Mesendoderm (in vitro differentiated cells): ENCODE results near the gene KSR2.

ENCODE experiments used
- DNase-seq: peaks from one replicate; pipeline ENCODE4 v3.0.0; 2013
- H2AK5ac ChIP-seq: 2 replicates; pipeline ENCODE4 v1.6.1; 2013; ENCODE audit warnings: low read length, inconsistent platforms
- H2BK120ac ChIP-seq: 2 replicates; pipeline ENCODE4 v1.6.1; 2013; ENCODE audit warnings: low read depth, mild to moderate bottlenecking, low read length, moderate library complexity, mixed read lengths
- H2BK15ac ChIP-seq: replicated peaks from 2 replicates; pipeline ENCODE4 v1.6.1; 2013; ENCODE audit warnings: low read depth, mild to moderate bottlenecking, moderate library complexity
- H2BK5ac ChIP-seq: 2 replicates; pipeline ENCODE4 v1.6.1; 2013; ENCODE audit warnings: low read length, inconsistent platforms
- H3K18ac ChIP-seq: 2 replicates; pipeline ENCODE4 v1.6.1; 2013; ENCODE audit warnings: mild to moderate bottlenecking, low read length, mixed read lengths
- H3K23ac ChIP-seq: one replicate; pipeline ENCODE4 v1.6.1; 2013; ENCODE audit warnings: low read length
- H3K27ac ChIP-seq: 2 replicates; pipeline ENCODE4 v1.5.1; 2013; ENCODE audit warnings: low read depth, mild to moderate bottlenecking, inconsistent platforms, low read length, moderate library complexity
- H3K27me3 ChIP-seq: 2 replicates; pipeline ENCODE4 v1.6.1; 2013; ENCODE audit warnings: low read length, control low read depth, mild to moderate bottlenecking, inconsistent platforms; ENCODE audit not compliant: insufficient read depth, poor library complexity
- H3K36me3 ChIP-seq: 2 replicates; pipeline ENCODE4 v1.6.1; 2013; ENCODE audit warnings: low read length, inconsistent platforms; ENCODE audit not compliant: control insufficient read depth, insufficient read depth
- H3K4ac ChIP-seq: one replicate; pipeline ENCODE4 v1.6.1; 2013; ENCODE audit warnings: low read depth, mild to moderate bottlenecking, low read length, moderate library complexity
- H3K4me1 ChIP-seq: 2 replicates; pipeline ENCODE4 v1.6.1; 2013; ENCODE audit warnings: low read depth, low read length, inconsistent platforms; ENCODE audit not compliant: control insufficient read depth
- H3K4me2 ChIP-seq: 2 replicates; pipeline ENCODE4 v1.6.1; 2013; ENCODE audit warnings: low read length
- H3K4me3 ChIP-seq: 2 replicates; pipeline ENCODE4 v1.5.1; 2013; ENCODE audit warnings: mild to moderate bottlenecking, low read length
- H3K56ac ChIP-seq: one replicate; pipeline ENCODE4 v1.6.1; 2013; ENCODE audit warnings: low read length
- H3K79me1 ChIP-seq: 2 replicates; pipeline ENCODE4 v1.6.1; 2013; ENCODE audit warnings: low read length, inconsistent platforms
- H3K79me2 ChIP-seq: 2 replicates; pipeline ENCODE4 v1.6.1; 2013; ENCODE audit warnings: mild to moderate bottlenecking, low read length; ENCODE audit not compliant: control insufficient read depth, insufficient read depth
- H3K9ac ChIP-seq: 2 replicates; pipeline ENCODE4 v1.6.1; 2013; ENCODE audit warnings: low read length, inconsistent platforms
- H4K5ac ChIP-seq: one replicate; pipeline ENCODE4 v1.6.1; 2013; ENCODE audit warnings: low read length
- H4K8ac ChIP-seq: one replicate; pipeline ENCODE4 v1.6.1; 2013; ENCODE audit warnings: low read depth, mild to moderate bottlenecking, control low read depth, low read length, moderate library complexity
- WGBS: extraction: QIAGEN DNeasy Blood & Tissue Kit; methylation state at CpG from one replicate; pipeline ENCODE4 v1.1.7; 2013; ENCODE audit warnings: low lambda C conversion rate, missing lambda C conversion rate; ENCODE audit not compliant: insufficient coverage; ENCODE audit errors: extremely low coverage; 5-methylcytosine and 5-hydroxymethylcytosine counted together

Gene KSR2

DNA sequence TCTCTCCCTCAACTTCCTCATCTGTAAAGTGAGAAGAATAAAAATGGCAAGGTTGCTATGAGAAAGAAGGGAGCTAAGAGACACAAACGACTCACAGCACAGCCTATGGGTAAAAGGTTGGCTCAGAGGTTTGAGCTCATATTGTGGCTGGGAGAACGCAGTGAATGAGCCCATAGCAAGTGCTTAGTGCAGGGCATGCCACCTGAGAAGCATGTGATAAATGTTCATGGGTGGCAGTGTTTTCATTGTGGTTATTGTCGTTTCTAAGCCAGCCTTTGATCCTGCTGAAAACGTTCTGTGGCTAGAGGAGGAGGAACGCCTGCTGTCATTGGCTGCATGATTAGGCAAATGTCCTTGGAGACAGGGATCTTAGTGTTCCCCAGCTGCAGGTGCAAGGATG is 150.4 kb downstream of the KSR2 start:
- Histone ChIP-seq H3K36me3 (no peaks in the 10 kb centered on the region), H3K79me1 (no peaks in the 10 kb centered on the region), H3K27ac (no peak overlapping the region), H2BK120ac (no peak overlapping the region), H4K5ac (no peak overlapping the region), H3K18ac (no peak overlapping the region), H4K8ac (no peak overlapping the region), H3K4me3 (no peak overlapping the region), H3K4ac (no peak overlapping the region), H2BK15ac (no peak overlapping the region), H3K9ac (no peak overlapping the region), H2AK5ac (no peak overlapping the region), H3K79me2 (no peaks in the 10 kb centered on the region), H3K23ac (no peak overlapping the region), H2BK5ac (no peak overlapping the region), H3K56ac (no peak overlapping the region), H3K27me3 (no peaks in the 10 kb centered on the region), H3K4me1 (no peaks in the 10 kb centered on the region), H3K4me2 (no peak overlapping the region)
- DNase-seq: no peak
- WGBS: no CpG with 5 or more reads among the region's 5 CpGs

DNA sequence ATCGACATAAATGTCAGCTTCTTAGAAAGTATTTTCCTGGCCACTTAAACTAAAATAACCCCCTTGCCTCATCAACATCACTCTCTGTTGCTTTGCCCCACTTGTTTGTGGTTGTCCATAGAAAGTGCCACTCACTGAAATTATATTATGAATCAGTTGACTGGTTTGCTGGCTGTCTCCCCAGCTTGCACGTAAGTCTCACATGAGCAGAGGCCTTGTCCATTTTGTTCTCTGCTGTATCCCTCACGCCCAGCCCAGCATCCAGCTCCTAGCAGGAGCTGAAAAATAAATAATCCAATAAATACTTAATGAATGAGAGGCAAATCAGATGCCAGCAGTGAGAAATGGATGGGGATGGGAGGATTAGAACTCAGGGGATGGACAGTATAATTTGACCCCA is 159.3 kb downstream of the KSR2 start:
- no peak overlapping the region for H3K9ac ChIP-seq
- H3K23ac ChIP-seq: no peak overlapping the region
- H3K4ac ChIP-seq: no peak overlapping the region
- H2BK15ac ChIP-seq: no peak overlapping the region
- H3K79me2 ChIP-seq: no peaks in the 10 kb centered on the region
- H3K79me1 ChIP-seq: no peaks in the 10 kb centered on the region
- no peak overlapping the region for H2BK120ac ChIP-seq
- WGBS: no CpG with 5 or more reads among the region's 3 CpGs
- H4K8ac ChIP-seq: no peak overlapping the region
- H2AK5ac ChIP-seq: no peak overlapping the region
- H3K36me3 ChIP-seq: no peaks in the 10 kb centered on the region
- no peak overlapping the region for H3K4me3 ChIP-seq
- H3K27me3 ChIP-seq: no peaks in the 10 kb centered on the region
- H3K18ac ChIP-seq: no peak overlapping the region
- no peak overlapping the region for H3K4me2 ChIP-seq
- no peaks in the 10 kb centered on the region for H3K4me1 ChIP-seq
- no peak overlapping the region for H3K56ac ChIP-seq
- no peak overlapping the region for H3K27ac ChIP-seq
- no peak for DNase-seq
- no peak overlapping the region for H4K5ac ChIP-seq
- H2BK5ac ChIP-seq: no peak overlapping the region

DNA sequence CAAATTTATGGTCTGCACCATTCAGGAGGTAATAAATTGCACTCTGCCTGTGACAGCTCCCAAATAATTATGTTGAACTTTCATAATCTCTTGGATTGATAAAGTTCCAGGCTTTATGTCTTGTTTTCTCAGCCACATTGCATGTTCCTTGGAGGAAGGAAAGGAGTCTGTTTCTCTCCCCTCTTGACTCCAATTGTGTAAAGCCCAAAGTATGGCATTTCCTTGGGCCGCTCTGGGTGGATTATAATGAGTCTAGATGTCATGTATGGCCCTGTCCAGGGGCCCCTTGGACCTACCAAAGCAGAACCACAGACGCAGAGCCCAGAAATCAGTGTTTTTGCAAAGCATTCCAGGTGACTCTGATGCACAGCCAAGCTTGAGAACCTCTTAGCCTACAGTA is 160.8 kb downstream of the KSR2 start:
- no CpG with 5 or more reads among the region's 2 CpGs for WGBS
- H3K23ac ChIP-seq: no peak overlapping the region

DNA sequence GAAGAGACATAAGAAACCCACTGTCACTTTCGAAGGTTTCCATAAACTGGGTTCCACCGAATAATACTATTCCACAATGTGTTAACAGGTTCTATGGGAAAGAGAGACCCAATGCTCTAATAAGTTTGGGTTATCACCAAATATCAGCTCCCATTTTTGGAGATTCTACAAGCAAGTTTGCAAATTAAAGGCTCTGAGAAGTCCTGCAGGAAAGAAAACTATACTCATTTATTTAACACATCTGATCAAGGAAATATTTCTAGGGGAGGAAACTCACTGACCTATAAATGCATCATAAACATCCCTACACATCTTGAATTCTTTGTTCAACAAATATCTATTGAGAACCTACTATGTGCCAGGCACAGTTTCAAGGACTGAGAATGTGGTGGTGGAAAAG is 161.4 kb downstream of the KSR2 start:
- WGBS: no CpG with 5 or more reads among the region's 2 CpGs
- H3K4ac ChIP-seq: no peak overlapping the region
- no peak overlapping the region for H3K18ac ChIP-seq
- no peak overlapping the region for H3K9ac ChIP-seq
- no peak overlapping the region for H3K4me2 ChIP-seq
- no peak overlapping the region for H3K56ac ChIP-seq
- no peak overlapping the region for H3K4me3 ChIP-seq
- H3K23ac ChIP-seq: no peak overlapping the region
- no peak for DNase-seq
- H4K8ac ChIP-seq: no peak overlapping the region
- no peak overlapping the region for H4K5ac ChIP-seq
- H3K79me1 ChIP-seq: no peaks in the 10 kb centered on the region
- no peaks in the 10 kb centered on the region for H3K36me3 ChIP-seq
- H3K79me2 ChIP-seq: no peaks in the 10 kb centered on the region
- no peak overlapping the region for H2BK120ac ChIP-seq
- no peak overlapping the region for H2AK5ac ChIP-seq
- H3K27me3 ChIP-seq: no peaks in the 10 kb centered on the region
- no peak overlapping the region for H3K27ac ChIP-seq
- H2BK5ac ChIP-seq: no peak overlapping the region
- H3K4me1 ChIP-seq: no peaks in the 10 kb centered on the region
- no peak overlapping the region for H2BK15ac ChIP-seq

More for the DNA sequence above, 160.8 kb downstream of the KSR2 start:
- Histone ChIP-seq H2AK5ac (no peak overlapping the region), H3K4me2 (no peak overlapping the region), H3K79me1 (no peaks in the 10 kb centered on the region), H4K5ac (no peak overlapping the region), H3K4me3 (no peak overlapping the region), H3K27me3 (no peaks in the 10 kb centered on the region), H2BK15ac (no peak overlapping the region), H3K27ac (no peak overlapping the region), H3K4ac (no peak overlapping the region), H2BK120ac (no peak overlapping the region), H3K9ac (no peak overlapping the region), H3K56ac (no peak overlapping the region), H2BK5ac (no peak overlapping the region), H3K79me2 (no peaks in the 10 kb centered on the region), H3K36me3 (no peaks in the 10 kb centered on the region), H4K8ac (no peak overlapping the region), H3K18ac (no peak overlapping the region), H3K4me1 (no peaks in the 10 kb centered on the region)
- DNase-seq: no peak

DNA sequence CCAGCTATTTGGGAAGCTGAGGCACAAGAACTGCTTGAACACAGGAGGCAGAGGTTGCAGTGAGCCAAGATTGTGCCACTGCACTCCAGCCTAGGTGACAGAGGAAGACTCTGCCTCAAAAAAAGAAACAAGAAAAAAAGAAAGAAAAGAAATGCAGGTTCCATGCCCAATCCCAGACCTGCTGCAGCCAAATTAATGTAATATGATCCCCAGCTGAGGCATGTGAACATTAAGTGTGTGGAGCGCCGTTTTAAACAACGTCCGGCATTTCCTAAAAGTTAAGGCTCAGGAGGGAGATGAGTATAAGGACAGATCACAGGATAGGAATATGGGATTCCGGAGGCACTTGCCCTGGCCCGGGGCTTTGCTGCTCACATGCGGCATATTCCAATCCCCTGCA is 162.9 kb downstream of the KSR2 start:
- Histone ChIP-seq H3K4ac (no peak overlapping the region), H3K9ac (no peak overlapping the region), H3K27me3 (no peaks in the 10 kb centered on the region), H4K5ac (no peak overlapping the region), H3K79me1 (no peaks in the 10 kb centered on the region), H3K79me2 (no peaks in the 10 kb centered on the region), H2AK5ac (no peak overlapping the region), H3K23ac (no peak overlapping the region), H3K36me3 (no peaks in the 10 kb centered on the region), H2BK5ac (no peak overlapping the region), H3K4me2 (no peak overlapping the region), H2BK120ac (no peak overlapping the region), H3K4me3 (no peak overlapping the region), H3K27ac (no peak overlapping the region), H4K8ac (no peak overlapping the region), H2BK15ac (no peak overlapping the region), H3K4me1 (no peaks in the 10 kb centered on the region), H3K18ac (no peak overlapping the region), H3K56ac (no peak overlapping the region)
- DNase-seq: no peak
- WGBS: no CpG with 5 or more reads among the region's 7 CpGs

DNA sequence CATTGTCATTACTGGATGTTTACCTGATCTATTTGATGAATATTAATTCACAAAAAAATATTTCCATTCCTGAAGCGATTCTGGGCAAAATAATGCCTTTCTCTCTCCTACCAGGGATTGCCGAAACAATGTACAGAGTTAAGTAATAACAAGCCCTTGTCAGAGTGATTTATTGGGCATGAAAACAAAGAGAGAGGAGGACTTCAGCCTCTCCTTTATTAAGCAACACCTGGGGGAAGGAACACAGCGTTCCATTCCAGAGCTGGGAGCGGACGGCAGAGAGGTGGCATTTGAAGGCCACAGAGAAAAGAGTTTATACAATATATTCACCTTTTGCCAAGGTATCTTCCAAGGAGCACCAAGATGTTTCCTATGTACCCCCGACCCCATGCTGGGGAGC is 165.8 kb downstream of the KSR2 start:
- H3K4me2 ChIP-seq: no peak overlapping the region
- H3K4me1 ChIP-seq: no peaks in the 10 kb centered on the region
- no peak overlapping the region for H3K56ac ChIP-seq
- no CpG with 5 or more reads among the region's 6 CpGs for WGBS
- no peaks in the 10 kb centered on the region for H3K27me3 ChIP-seq
- H3K36me3 ChIP-seq: no peaks in the 10 kb centered on the region
- H4K5ac ChIP-seq: no peak overlapping the region
- no peaks in the 10 kb centered on the region for H3K79me2 ChIP-seq
- no peak overlapping the region for H3K4ac ChIP-seq
- no peak overlapping the region for H3K27ac ChIP-seq
- H3K9ac ChIP-seq: no peak overlapping the region
- H2BK5ac ChIP-seq: no peak overlapping the region
- no peak overlapping the region for H4K8ac ChIP-seq
- DNase-seq: no peak
- H3K4me3 ChIP-seq: no peak overlapping the region
- no peak overlapping the region for H2BK120ac ChIP-seq
- H3K79me1 ChIP-seq: no peaks in the 10 kb centered on the region
- no peak overlapping the region for H2BK15ac ChIP-seq
- H3K23ac ChIP-seq: no peak overlapping the region
- H2AK5ac ChIP-seq: no peak overlapping the region
- no peak overlapping the region for H3K18ac ChIP-seq
